Measurements from ENCODE around the gene UBE2L3. TPM values are rescaled to one million over a fixed set of nuclear protein-coding genes. Genes with fewer than 3 reads are reported as not detected.

The UBE2L3 gene
- total and polyA plus RNA-seq, 10 of the 15 experiments (the other 5 are each of a cell fraction or from before 2014, with no cell fraction given): 55.7 to 168 (median 113) TPM

- H3K27ac ChIP-seq (ENCODE audit: control insufficient read depth, insufficient read depth): no peak overlapping the region
- no TSS peak for BruUV-seq (replicated peaks)
- no peak overlapping the region for H3K9ac ChIP-seq (ENCODE audit: control insufficient read depth, insufficient read depth, low read length)
- no peak for FAIRE-seq
- SMC1A ChIA-PET (ENCODE audit: uncharacterized antibody, unreplicated experiment): interaction anchor here (1.5 kb wide), 1 partner anchor 10 kb away, joined by 5 read pairs; no protein-coding TSS in a partner anchor
- no peak overlapping the region for H2AFZ ChIP-seq (ENCODE audit: control insufficient read depth, low read depth, low read length)
- no peaks in the 10 kb centered on the region for H3K9me3 ChIP-seq (replicated peaks; ENCODE audit: control insufficient read depth, insufficient read depth, low read length)
- intact Hi-C loops (cut with micrococcal nuclease; ENCODE audit: unreplicated experiment): no loop called here
- CTCF ChIA-PET: no interaction called here
- H3K4me1 ChIP-seq (ENCODE audit: control insufficient read depth, insufficient read depth, low read length): no peaks in the 10 kb centered on the region
- POLR2A ChIA-PET: no interaction called here
- no peak for ATAC-seq
- RAD21 ChIA-PET (ENCODE audit: unreplicated experiment): no interaction called here
- DNase-seq (ENCODE audit: low read depth, low spot score): no peak
- peaks cover 8% of the 10 kb centered on the region; the same call in 1 of the 2 replicates for H4K20me1 ChIP-seq (ENCODE audit: control insufficient read depth, insufficient read depth)
- in situ Hi-C loops (cut with MboI): no loop called here
- no peak overlapping the region for H3K4me3 ChIP-seq
- no peak overlapping the region for H3K4me2 ChIP-seq (ENCODE audit: control insufficient read depth, insufficient read depth)
- 87% methylated on average over 6 of the region's 6 CpGs for WGBS (ENCODE audit: insufficient coverage, insufficient replicate concordance, low lambda C conversion rate, missing lambda C conversion rate)
- H3K79me2 ChIP-seq (ENCODE audit: control insufficient read depth, insufficient read depth, low read length): peaks cover 43% of the 10 kb centered on the region
- H3K36me3 ChIP-seq (ENCODE audit: control insufficient read depth in 2 of 2, insufficient read depth in 2 of 2, low read length in 1 of 2): peaks cover 21 to 22% of the 10 kb centered on the region in 2 experiments
- H3K27me3 ChIP-seq (replicated peaks in 1 of 2; ENCODE audit: control insufficient read depth in 2 of 2, insufficient read depth in 2 of 2, low read length in 1 of 2): no peaks in the 10 kb centered on the region
- TF ChIP-seq ATF3 (IDR thresholded peaks at IDR 0.05; ENCODE audit: borderline replicate concordance, extremely low read depth, low read depth, low read length) (no peak), NR2F1 (conservative IDR thresholded peaks at IDR 0.05) (no peak), ZBED1 (IDR thresholded peaks at IDR 0.05; ENCODE audit: borderline replicate concordance) (no peak), ZBTB4 (CRISPR knock-in tag; IDR thresholded peaks at IDR 0.05) (no peak), ZBTB11 (CRISPR knock-in tag; IDR thresholded peaks at IDR 0.05) (no peak), MXI1 (IDR thresholded peaks at IDR 0.05; ENCODE audit: low read depth, low read length) (no peak), SP1 (IDR thresholded peaks at IDR 0.05; ENCODE audit: low read depth, low read length) (no peak), SRF (IDR thresholded peaks at IDR 0.05; ENCODE audit: low read depth in 2 of 2, low read length in 2 of 2) (no peak), RCOR1 (conservative IDR thresholded peaks at IDR 0.05; ENCODE audit: low read depth, low read length) (no peak), IKZF1 (conservative IDR thresholded peaks at IDR 0.05) (no peak), HDAC2 (IDR thresholded peaks at IDR 0.05) (no peak), PML (IDR thresholded peaks at IDR 0.05; ENCODE audit: low read length) (no peak), RFX5 (IDR thresholded peaks at IDR 0.05; ENCODE audit: low read depth, low read length) (no peak), MTA2 (IDR thresholded peaks at IDR 0.05; ENCODE audit: low read depth) (no peak), CTCF (IDR thresholded peaks at IDR 0.05 in 2 of 3, conservative IDR thresholded peaks at IDR 0.05 in 1 of 3; ENCODE audit: control insufficient read depth in 2 of 3, extremely low read depth in 1 of 3, insufficient read depth in 1 of 3, low read depth in 3 of 3, low read length in 3 of 3) (no peak)
Observed at GRCh38 chr22:21599053-21599893, 31.8 kb downstream of the UBE2L3 start.
